H9 (cell line): ENCODE measurements around the gene LHX4. TPM values are rescaled to one million over a fixed set of nuclear protein-coding genes. Genes with fewer than 3 reads are reported as not detected.

ENCODE experiments used
- DNase-seq: peaks from one replicate; pipeline ENCODE4 v3.0.0-alpha.2; 2017
- H2AFZ ChIP-seq: one replicate; pipeline ENCODE4 v1.6.1; 2013; ENCODE audit warnings: mild to moderate bottlenecking, low read length, control low read depth, moderate library complexity
- H2AK5ac ChIP-seq: 2 replicates; pipeline ENCODE4 v1.6.1; 2013; ENCODE audit warnings: low read length, control low read depth, mixed read lengths; ENCODE audit not compliant: insufficient read length
- H2BK120ac ChIP-seq: one replicate; pipeline ENCODE4 v1.6.1; 2013; ENCODE audit warnings: low read depth, mild to moderate bottlenecking, low read length, control low read depth, inconsistent platforms; ENCODE audit not compliant: poor library complexity, severe bottlenecking
- H2BK12ac ChIP-seq: 2 replicates; pipeline ENCODE4 v1.6.1; 2013; ENCODE audit warnings: low read length, control low read depth, mixed read lengths, low read depth; ENCODE audit not compliant: insufficient read length
- H2BK15ac ChIP-seq: 2 replicates; pipeline ENCODE4 v1.6.1; 2013; ENCODE audit warnings: low read depth, low read length, control low read depth
- H2BK20ac ChIP-seq: one replicate; pipeline ENCODE4 v1.6.1; 2013; ENCODE audit warnings: low read depth, mild to moderate bottlenecking, low read length, control low read depth, inconsistent platforms; ENCODE audit not compliant: poor library complexity, severe bottlenecking
- H2BK5ac ChIP-seq: 2 replicates; pipeline ENCODE4 v1.6.1; 2013; ENCODE audit warnings: low read length, control low read depth, mixed read lengths; ENCODE audit not compliant: insufficient read length
- H3K14ac ChIP-seq: 2 replicates; pipeline ENCODE4 v1.6.1; 2013; ENCODE audit warnings: low read length, control low read depth; ENCODE audit not compliant: insufficient read depth
- H3K18ac ChIP-seq: 2 replicates; pipeline ENCODE4 v1.6.1; 2013; ENCODE audit warnings: low read depth, mild to moderate bottlenecking, mixed read lengths, low read length, control low read depth; ENCODE audit not compliant: insufficient read length
- H3K23ac ChIP-seq: 2 replicates; pipeline ENCODE4 v1.6.1; 2013; ENCODE audit warnings: low read length, control low read depth, mixed read lengths, low read depth; ENCODE audit not compliant: insufficient read length
- H3K23me2 ChIP-seq: 2 replicates; pipeline ENCODE4 v1.6.1; 2013; ENCODE audit warnings: low read depth, mild to moderate bottlenecking, mixed read lengths, low read length, control low read depth; ENCODE audit not compliant: insufficient read length, poor library complexity, severe bottlenecking
- H3K27ac ChIP-seq: 2 replicates; pipeline ENCODE4 v1.5.1; 2013; ENCODE audit warnings: low read length, control low read depth, mixed read lengths, low read depth; ENCODE audit not compliant: insufficient read length
- H3K27me3 ChIP-seq: 2 replicates; pipeline ENCODE4 v1.6.1; 2013; ENCODE audit warnings: low read length, control low read depth, inconsistent platforms; ENCODE audit not compliant: insufficient read depth
- H3K4ac ChIP-seq: 2 replicates; pipeline ENCODE4 v1.6.1; 2013; ENCODE audit warnings: low read depth, mild to moderate bottlenecking, control low read depth, inconsistent platforms, low read length, moderate library complexity
- H3K4me1 ChIP-seq: 2 replicates; pipeline ENCODE4 v1.6.1; 2013; ENCODE audit warnings: low read length, control low read depth, inconsistent platforms; ENCODE audit not compliant: insufficient read depth
- H3K4me2 ChIP-seq: 2 replicates; pipeline ENCODE4 v1.6.1; 2013; ENCODE audit warnings: low read length, control low read depth, mixed read lengths; ENCODE audit not compliant: insufficient read length, insufficient read depth
- H3K56ac ChIP-seq: 2 replicates; pipeline ENCODE4 v1.6.1; 2013; ENCODE audit warnings: low read depth, mild to moderate bottlenecking, mixed read lengths, low read length, control low read depth; ENCODE audit not compliant: insufficient read length
- H3K79me1 ChIP-seq: 2 replicates; pipeline ENCODE4 v1.6.1; 2013; ENCODE audit warnings: low read depth, mild to moderate bottlenecking, moderate library complexity, low read length, control low read depth, inconsistent platforms; ENCODE audit not compliant: insufficient read depth, poor library complexity, severe bottlenecking
- H3K79me2 ChIP-seq: 2 replicates; pipeline ENCODE4 v1.6.1; 2013; ENCODE audit warnings: low read length, control low read depth, inconsistent platforms; ENCODE audit not compliant: insufficient read depth
- H3K9ac ChIP-seq: 2 replicates; pipeline ENCODE4 v1.6.1; 2013; ENCODE audit warnings: low read length, control low read depth, mixed read lengths; ENCODE audit not compliant: insufficient read length; ENCODE audit errors: extremely low read depth
- H3K9me3 ChIP-seq: one replicate; pipeline ENCODE4 v1.6.1; 2013; ENCODE audit warnings: low read depth, low read length, inconsistent platforms; ENCODE audit not compliant: control insufficient read depth
- H3T11ph ChIP-seq: one replicate; pipeline ENCODE4 v1.6.1; 2013; ENCODE audit warnings: mild to moderate bottlenecking, low read length, control low read depth, inconsistent platforms
- H4K20me1 ChIP-seq: one replicate; pipeline ENCODE4 v1.6.1; 2013; ENCODE audit not compliant: control insufficient read depth, insufficient read length, insufficient read depth
- H4K5ac ChIP-seq: 2 replicates; pipeline ENCODE4 v1.6.1; 2013; ENCODE audit warnings: low read depth, mild to moderate bottlenecking, mixed read lengths, low read length, control low read depth; ENCODE audit not compliant: insufficient read length
- H4K8ac ChIP-seq: replicated peaks from 2 replicates; pipeline ENCODE4 v1.6.1; 2013; ENCODE audit warnings: low read length, control low read depth, mixed read lengths, low read depth; ENCODE audit not compliant: insufficient read length
- H4K91ac ChIP-seq: 2 replicates; pipeline ENCODE4 v1.6.1; 2013; ENCODE audit warnings: low read depth, mild to moderate bottlenecking, moderate library complexity, mixed read lengths, low read length, control low read depth; ENCODE audit not compliant: insufficient read length
- H3K27ac Mint-ChIP-seq, 3 experiments: 2 replicates in 2 of 3; 3 replicates in 1 of 3; pipeline ENCODE4 v1.8.0; 2020 to 2021; ENCODE audit warnings: mixed read lengths in 3 of 3, mild to moderate bottlenecking in 1 of 3, moderate library complexity in 1 of 3
- H3K27me3 Mint-ChIP-seq: 2 replicates; pipeline ENCODE4 v1.8.0; 2021; ENCODE audit warnings: low read depth, mild to moderate bottlenecking, moderate library complexity, mixed read lengths
- H3K36me3 Mint-ChIP-seq, 3 experiments: 2 replicates in 2 of 3; 3 replicates in 1 of 3; pipeline ENCODE4 v1.8.0; 2020 to 2021; ENCODE audit warnings: low read depth in 3 of 3, mixed read lengths in 3 of 3; ENCODE audit not compliant: insufficient read depth in 1 of 3
- H3K4me1 Mint-ChIP-seq, 2 experiments: 2 replicates each; pipeline ENCODE4 v1.8.0; 2020; ENCODE audit warnings: mixed read lengths in 2 of 2
- H3K4me3 Mint-ChIP-seq, 2 experiments: 2 replicates in 1 of 2; 3 replicates in 1 of 2; pipeline ENCODE4 v1.8.0; 2020 to 2021; ENCODE audit warnings: mild to moderate bottlenecking in 2 of 2, mixed read lengths in 2 of 2, moderate library complexity in 1 of 2
- H3K9me3 Mint-ChIP-seq, 2 experiments: 2 replicates in 1 of 2; 3 replicates in 1 of 2; pipeline ENCODE4 v1.8.0; 2020; ENCODE audit warnings: mild to moderate bottlenecking in 2 of 2, mixed read lengths in 2 of 2, moderate library complexity in 1 of 2
- WGBS: extraction: QIAGEN DNeasy Blood & Tissue Kit; methylation state at CpG from one replicate; pipeline ENCODE4 v1.1.7; 2013; ENCODE audit warnings: missing lambda C conversion rate, low lambda C conversion rate, mixed read lengths; ENCODE audit not compliant: insufficient read length; ENCODE audit errors: extremely low coverage; 5-methylcytosine and 5-hydroxymethylcytosine counted together
- total RNA-seq: library from RNA; stranded (reverse); gene quantifications from 2 replicates; pipeline ENCODE4 v1.2.1, GENCODE V29; 2021
- TF ChIP-seq, protein P1 (sequence below): fragments of 200-600 bp; sonication (generic); conservative IDR thresholded peaks from 3 replicates; pipeline ENCODE4 v1.8.0; 2021; ENCODE audit warnings: antibody characterized with exemption, mild to moderate bottlenecking

The LHX4 gene
- total RNA-seq, 1 experiment from 2014 or later, result 1.9 TPM

DNA sequence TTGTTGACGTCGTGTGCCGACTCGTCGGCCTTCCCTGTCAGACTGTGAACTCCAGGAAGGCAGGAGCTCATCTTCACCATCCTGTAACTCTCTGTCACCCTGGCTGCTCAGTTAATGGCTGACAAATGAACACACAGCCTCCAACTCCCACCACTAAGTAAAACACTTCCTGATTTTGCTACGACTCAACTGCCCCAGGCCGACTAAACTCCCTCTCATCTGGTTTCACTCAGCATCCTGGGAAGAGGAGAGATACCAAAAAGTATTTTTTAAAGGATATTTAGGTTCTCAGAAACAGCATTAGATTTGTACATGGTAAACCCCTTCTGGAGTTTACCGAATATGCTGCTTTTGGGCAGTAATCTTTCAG, 18.2 kb upstream of the LHX4 start:
- peaks cover 14% of the 10 kb centered on the region for H3K27me3 Mint-ChIP-seq
- H3K9me3 ChIP-seq, result no peaks in the 10 kb centered on the region
- no peak overlapping the region for H3T11ph ChIP-seq
- no peak overlapping the region for H2AFZ ChIP-seq
- no peak overlapping the region for H2BK120ac ChIP-seq
- H4K91ac ChIP-seq, result no peak overlapping the region
- H3K4me1 Mint-ChIP-seq, result peaks cover 8% of the 10 kb centered on the region in 2 experiments
- H3K27me3 ChIP-seq, result no peaks in the 10 kb centered on the region
- TF ChIP-seq, protein P1, sequence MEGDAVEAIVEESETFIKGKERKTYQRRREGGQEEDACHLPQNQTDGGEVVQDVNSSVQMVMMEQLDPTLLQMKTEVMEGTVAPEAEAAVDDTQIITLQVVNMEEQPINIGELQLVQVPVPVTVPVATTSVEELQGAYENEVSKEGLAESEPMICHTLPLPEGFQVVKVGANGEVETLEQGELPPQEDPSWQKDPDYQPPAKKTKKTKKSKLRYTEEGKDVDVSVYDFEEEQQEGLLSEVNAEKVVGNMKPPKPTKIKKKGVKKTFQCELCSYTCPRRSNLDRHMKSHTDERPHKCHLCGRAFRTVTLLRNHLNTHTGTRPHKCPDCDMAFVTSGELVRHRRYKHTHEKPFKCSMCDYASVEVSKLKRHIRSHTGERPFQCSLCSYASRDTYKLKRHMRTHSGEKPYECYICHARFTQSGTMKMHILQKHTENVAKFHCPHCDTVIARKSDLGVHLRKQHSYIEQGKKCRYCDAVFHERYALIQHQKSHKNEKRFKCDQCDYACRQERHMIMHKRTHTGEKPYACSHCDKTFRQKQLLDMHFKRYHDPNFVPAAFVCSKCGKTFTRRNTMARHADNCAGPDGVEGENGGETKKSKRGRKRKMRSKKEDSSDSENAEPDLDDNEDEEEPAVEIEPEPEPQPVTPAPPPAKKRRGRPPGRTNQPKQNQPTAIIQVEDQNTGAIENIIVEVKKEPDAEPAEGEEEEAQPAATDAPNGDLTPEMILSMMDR, result no peak
- H3K27ac Mint-ChIP-seq, result no peak overlapping the region
- no peak overlapping the region for H3K18ac ChIP-seq
- H3K14ac ChIP-seq, result no peak overlapping the region; the same call in 1 of the 2 replicates
- no peak overlapping the region for H3K9ac ChIP-seq
- H3K23me2 ChIP-seq, result no peaks in the 10 kb centered on the region
- H3K23ac ChIP-seq, result no peak overlapping the region
- H3K9me3 Mint-ChIP-seq, result no peaks in the 10 kb centered on the region
- H3K4me2 ChIP-seq, result no peak overlapping the region
- H4K8ac ChIP-seq, result no peak overlapping the region
- DNase-seq, result no peak
- no peak overlapping the region for H2BK20ac ChIP-seq
- no peak overlapping the region for H2BK15ac ChIP-seq
- H2BK5ac ChIP-seq, result no peak overlapping the region
- no peak overlapping the region for H3K27ac ChIP-seq
- H3K4me3 Mint-ChIP-seq, result no peak overlapping the region
- H2AK5ac ChIP-seq, result no peak overlapping the region
- no peak overlapping the region for H3K4ac ChIP-seq
- H3K79me2 ChIP-seq, result no peaks in the 10 kb centered on the region
- no peaks in the 10 kb centered on the region for H3K4me1 ChIP-seq
- no peak overlapping the region for H2BK12ac ChIP-seq
- H4K5ac ChIP-seq, result no peak overlapping the region
- no peaks in the 10 kb centered on the region for H4K20me1 ChIP-seq
- H3K36me3 Mint-ChIP-seq, result no peaks in the 10 kb centered on the region
- no CpG with 5 or more reads among the region's 8 CpGs for WGBS
- no peaks in the 10 kb centered on the region for H3K79me1 ChIP-seq
- H3K56ac ChIP-seq, result no peak overlapping the region
